H1 (cell line): Measurements from ENCODE around the gene HECTD4. TPM values are rescaled to one million over a fixed set of nuclear protein-coding genes. Genes with fewer than 3 reads are reported as not detected.

ENCODE experiments used
- CTCF ChIA-PET: fragments of 300-600 bp; sonication (Branson Sonifier 250); formaldehyde crosslinking; loops from one replicate; lab custom pipeline; 2021; ENCODE audit not compliant: partially characterized antibody; lab: Charles Lee
- POLR2A ChIA-PET: fragments of 300-600 bp; sonication (Branson Sonifier 250); formaldehyde crosslinking; loops from one replicate; lab custom pipeline; 2021; ENCODE audit warnings: inconsistent platforms; ENCODE audit not compliant: partially characterized antibody; lab: Charles Lee
- DNase-seq, 2 experiments: peaks; one replicate each; pipeline versions ENCODE4 v3.0.0 to v3.0.0-alpha.2; 2010 to 2022; ENCODE audit warnings: low spot score in 2 of 2, low read depth in 1 of 2, mixed read lengths in 1 of 2
- FAIRE-seq: peaks from 2 replicates; lab custom pipeline; 2011; peaks lifted over from hg19 to GRCh38; lab: Jason Lieb, UNC
- H2AFZ ChIP-seq: 2 replicates; pipeline ENCODE4 v1.8.1; 2012; ENCODE audit warnings: low read length, inconsistent platforms
- H2AK5ac ChIP-seq: 2 replicates; pipeline ENCODE4 v1.6.1; 2013; ENCODE audit warnings: low read depth, low read length
- H2BK120ac ChIP-seq: replicated peaks from 2 replicates; pipeline ENCODE3; 2013; ENCODE audit warnings: low read depth, low read length, inconsistent platforms
- H2BK12ac ChIP-seq: 2 replicates; pipeline ENCODE4 v1.6.1; 2013; ENCODE audit warnings: low read depth, low read length
- H2BK15ac ChIP-seq: 2 replicates; pipeline ENCODE4 v1.6.1; 2013; ENCODE audit warnings: low read length
- H2BK20ac ChIP-seq: 2 replicates; pipeline ENCODE4 v1.6.1; 2013; ENCODE audit warnings: low read length
- H2BK5ac ChIP-seq: 2 replicates; pipeline ENCODE4 v1.6.1; 2013; ENCODE audit warnings: low read depth, low read length
- H3K14ac ChIP-seq: 2 replicates; pipeline ENCODE4 v1.6.1; 2013; ENCODE audit warnings: inconsistent platforms; ENCODE audit not compliant: insufficient read length
- H3K18ac ChIP-seq: 2 replicates; pipeline ENCODE4 v1.6.1; 2013; ENCODE audit warnings: low read length; ENCODE audit errors: extremely low read depth
- H3K23ac ChIP-seq: 2 replicates; pipeline ENCODE4 v1.6.1; 2013; ENCODE audit warnings: inconsistent platforms; ENCODE audit not compliant: insufficient read length
- H3K23me2 ChIP-seq: 2 replicates; pipeline ENCODE4 v1.6.1; 2013; ENCODE audit warnings: low read depth, low read length
- H3K27ac ChIP-seq: 2 replicates; pipeline ENCODE4 v1.6.1; 2011; ENCODE audit warnings: low read depth, low read length, inconsistent platforms
- H3K27me3 ChIP-seq, 4 experiments: replicated peaks in 1 of 4; 1 replicate in 1 of 4; 2 replicates in 3 of 4; pipeline versions ENCODE4 v1.6.1 to v1.8.1; 2011 to 2013; ENCODE audit warnings: low read length in 3 of 4, mild to moderate bottlenecking in 3 of 4, inconsistent platforms in 2 of 4, mixed read lengths in 2 of 4, moderate library complexity in 1 of 4; ENCODE audit not compliant: control insufficient read depth in 3 of 4, insufficient read depth in 3 of 4; ENCODE audit errors: extremely low read depth in 1 of 4
- H3K36me3 ChIP-seq, 4 experiments: 2 replicates each; pipeline versions ENCODE4 v1.6.1 to v1.8.1; 2011 to 2013; ENCODE audit warnings: mild to moderate bottlenecking in 4 of 4, low read length in 3 of 4, moderate library complexity in 2 of 4, control low read depth in 1 of 4, inconsistent platforms in 1 of 4; ENCODE audit not compliant: insufficient read depth in 4 of 4, control insufficient read depth in 2 of 4
- H3K4ac ChIP-seq: replicated peaks from 2 replicates; pipeline ENCODE3; 2013; ENCODE audit warnings: low read length, low read depth, mixed read lengths, inconsistent platforms; ENCODE audit not compliant: insufficient read length
- H3K4me1 ChIP-seq, 4 experiments: replicated peaks in 1 of 4; 1 replicate in 1 of 4; 2 replicates in 3 of 4; pipeline versions ENCODE4 v1.6.1 to v1.8.1; 2011 to 2013; ENCODE audit warnings: low read length in 3 of 4, inconsistent platforms in 2 of 4, mixed read lengths in 1 of 4; ENCODE audit not compliant: insufficient read depth in 4 of 4, control insufficient read depth in 3 of 4
- H3K4me2 ChIP-seq, 2 experiments: 2 replicates each; pipeline versions ENCODE4 v1.6.1 to v1.8.1; 2011 to 2013; ENCODE audit warnings: low read depth in 2 of 2, low read length in 2 of 2, control low read depth in 1 of 2, inconsistent platforms in 1 of 2, mild to moderate bottlenecking in 1 of 2; ENCODE audit not compliant: insufficient read depth in 1 of 2
- H3K4me3 ChIP-seq, 4 experiments: fragments of 200-600, 300-600 bp in 1 of 4; sonication (generic), shearing (Covaris generic), sonication (Bioruptor Twin) in 1 of 4; 2 replicates each; pipeline versions ENCODE4 v1.5.1 to v1.8.1; 2011 to 2016; ENCODE audit warnings: low read length in 4 of 4, low read depth in 3 of 4, control low read depth in 2 of 4, inconsistent platforms in 2 of 4, mild to moderate bottlenecking in 2 of 4, mixed read lengths in 1 of 4, moderate library complexity in 1 of 4; ENCODE audit not compliant: insufficient read depth in 2 of 4; ENCODE audit errors: extremely low read depth in 1 of 4
- H3K56ac ChIP-seq: replicated peaks from 2 replicates; pipeline ENCODE3; 2013; ENCODE audit warnings: low read depth, mild to moderate bottlenecking, mixed read lengths, low read length, inconsistent platforms; ENCODE audit not compliant: insufficient read length
- H3K79me1 ChIP-seq: 2 replicates; pipeline ENCODE4 v1.6.1; 2013; ENCODE audit warnings: low read depth, low read length, control low read depth
- H3K79me2 ChIP-seq, 2 experiments: 2 replicates each; pipeline versions ENCODE4 v1.6.1 to v1.8.1; 2012 to 2013; ENCODE audit warnings: low read length in 2 of 2, mild to moderate bottlenecking in 2 of 2, inconsistent platforms in 1 of 2; ENCODE audit not compliant: insufficient read depth in 2 of 2, control insufficient read depth in 1 of 2
- H3K9ac ChIP-seq, 4 experiments: replicated peaks in 1 of 4; 1 replicate in 1 of 4; 2 replicates in 3 of 4; pipeline versions ENCODE4 v1.6.1 to v1.8.1; 2011 to 2013; ENCODE audit warnings: low read depth in 3 of 4, low read length in 3 of 4, control low read depth in 2 of 4, mild to moderate bottlenecking in 2 of 4, moderate library complexity in 2 of 4, inconsistent platforms in 1 of 4; ENCODE audit errors: extremely low read depth in 1 of 4
- H3K9me3 ChIP-seq, 2 experiments: 2 replicates each; pipeline versions ENCODE4 v1.6.1 to v1.8.1; 2012 to 2013; ENCODE audit warnings: mild to moderate bottlenecking in 2 of 2, moderate library complexity in 2 of 2, control low read depth in 1 of 2, inconsistent platforms in 1 of 2, low read depth in 1 of 2, low read length in 1 of 2, mixed read lengths in 1 of 2; ENCODE audit not compliant: insufficient read depth in 2 of 2
- H4K20me1 ChIP-seq, 2 experiments: replicated peaks in 1 of 2; 2 replicates each; pipeline versions ENCODE3 to v1.8.1; 2011 to 2013; ENCODE audit warnings: inconsistent platforms in 2 of 2, low read length in 2 of 2, mild to moderate bottlenecking in 1 of 2; ENCODE audit not compliant: insufficient read depth in 2 of 2, control insufficient read depth in 1 of 2
- H4K5ac ChIP-seq: 2 replicates; pipeline ENCODE4 v1.6.1; 2013; ENCODE audit warnings: low read length, low read depth, mixed read lengths, inconsistent platforms; ENCODE audit not compliant: insufficient read length
- H4K8ac ChIP-seq: 2 replicates; pipeline ENCODE4 v1.8.0; 2013; ENCODE audit warnings: mild to moderate bottlenecking, moderate library complexity, low read length, inconsistent platforms; ENCODE audit not compliant: insufficient read depth; ENCODE audit errors: extremely low read depth
- H4K91ac ChIP-seq: replicated peaks from 2 replicates; pipeline ENCODE3; 2013; ENCODE audit warnings: low read length, mixed read lengths, inconsistent platforms; ENCODE audit not compliant: insufficient read length
- GABPA ChIP-seq: IDR thresholded peaks from 2 replicates; pipeline ENCODE4 v1.6.1; 2011; ENCODE audit warnings: mild to moderate bottlenecking, low read length, moderate library complexity, borderline replicate concordance; ENCODE audit not compliant: insufficient read depth
- ZNF274 ChIP-seq: IDR thresholded peaks from 2 replicates; pipeline ENCODE4 v1.7.0; 2012; ENCODE audit warnings: low read length, borderline replicate concordance; ENCODE audit errors: extremely low read depth
- polyA plus RNA-seq, 7 experiments: library from polyadenylated mRNA; depleted of rRNA in 3 of 7; stranded (reverse) in 5 of 7; unstranded in 2 of 7; fragments of >200 nt in 5 of 7; fragments of 200-250 nt in 2 of 7; gene quantifications; 1 replicate in 5 of 7; 2 replicates in 1 of 7; 4 replicates in 1 of 7; pipeline versions ENCODE4 v1.2.1 to v1.2.3, GENCODE V29; 2011 to 2013; ENCODE audit warnings: missing spikeins in 2 of 7, mixed read lengths in 2 of 7
- total RNA-seq: library from RNA; stranded (reverse); fragmentation: NEBNext Ultra II Directional; extraction: Animal tissue kit (Norgen Biotek cat#: 25700); gene quantifications from 2 replicates; pipeline ENCODE4 v1.2.1, GENCODE V29; 2021

HECTD4 gene
- total and polyA plus RNA-seq, 2 of the 8 experiments (the other 6 are each of a cell fraction or from before 2014, with no cell fraction given): 6.5 to 33.7 TPM

- no peak overlapping the region for H4K91ac ChIP-seq
- H3K4ac ChIP-seq: no peak overlapping the region
- FAIRE-seq (no peak), DNase-seq (no peak)
- H2BK5ac ChIP-seq: no peak overlapping the region
- no peaks in the 10 kb centered on the region for H3K27me3 ChIP-seq
- no peak overlapping the region for H4K5ac ChIP-seq
- no peak overlapping the region for H3K4me3 ChIP-seq
- H3K27ac ChIP-seq: no peak overlapping the region
- POLR2A ChIA-PET: no interaction called here
- peaks cover 0 to 3% of the 10 kb centered on the region in 2 experiments; a peak in 1 of 4 replicates for H3K79me2 ChIP-seq
- no peak overlapping the region for H2BK120ac ChIP-seq
- H4K8ac ChIP-seq: no peak overlapping the region
- H4K20me1 ChIP-seq: no peaks in the 10 kb centered on the region
- H2BK12ac ChIP-seq: no peak overlapping the region
- no peaks in the 10 kb centered on the region; a peak in 1 of 8 replicates for H3K36me3 ChIP-seq
- H3K79me1 ChIP-seq: no peaks in the 10 kb centered on the region
- H2AFZ ChIP-seq: no peak overlapping the region
- no peak overlapping the region for H3K18ac ChIP-seq
- H3K56ac ChIP-seq: no peak overlapping the region
- H2AK5ac ChIP-seq: no peak overlapping the region
- H3K9ac ChIP-seq: no peak overlapping the region
- peaks cover 0 to 5% (median under 1%) of the 10 kb centered on the region in 4 experiments; a peak in 2 of 7 replicates for H3K4me1 ChIP-seq
- no peak overlapping the region for H2BK15ac ChIP-seq
- H3K9me3 ChIP-seq: no peaks in the 10 kb centered on the region
- H3K23ac ChIP-seq: no peak overlapping the region
- H3K14ac ChIP-seq: no peak overlapping the region
- H3K4me2 ChIP-seq: no peak overlapping the region
- CTCF ChIA-PET: interaction anchor here (1.4 to 2.3 kb wide), 2 partner anchors 11 to 59 kb away, joined by 4 to 6 read pairs; no protein-coding TSS in a partner anchor
- no peaks in the 10 kb centered on the region for H3K23me2 ChIP-seq
- H2BK20ac ChIP-seq: no peak overlapping the region
- TF ChIP-seq ZNF274: no peak
- TF ChIP-seq GABPA: no peak
These were observed 61.0 kb downstream of the HECTD4 start for GRCh38 chr12:112321245-112321644.
